Upper lobe of left lung (tissue), 4 donors: Measurements from ENCODE around the gene OSBPL5.

Experiments
- CTCF ChIP-seq, 6 experiments: fragments of 450-650 bp in 4 of 6; fragments of 200-600 bp in 2 of 6; sonication (generic) in 2 of 6; IDR thresholded peaks; one replicate each; pipeline ENCODE4 v1.5.1; 2016 to 2019; ENCODE audit warnings: antibody characterized with exemption in 6 of 6
- POLR2A ChIP-seq, 4 donors: fragments of 450-650 bp; IDR thresholded peaks; one replicate each; pipeline ENCODE4 v1.5.1; 2016 to 2017; ENCODE audit warnings: antibody characterized with exemption in 4 of 4, mild to moderate bottlenecking in 2 of 4

GRCh38 chr11:3042496-3043314 is 122.4 kb downstream of the OSBPL5 start:
- TF ChIP-seq CTCF (IDR thresholded peaks at IDR 0.05) (no peak), POLR2A (IDR thresholded peaks at IDR 0.05) (no peak)
